Esophagus squamous epithelium (tissue), 5 donors: ENCODE data around the gene ZNF687. TPM values are rescaled to one million over a fixed set of nuclear protein-coding genes. Genes with fewer than 3 reads are reported as not detected.

Experiments used
- DNase-seq: peaks from one replicate; lab custom pipeline; 2025; lab: John Stamatoyannopoulos, UW
- H3K27ac ChIP-seq, 4 donors: fragments of 200-600 bp; sonication (generic); one replicate each; pipeline ENCODE4 v1.5.1; 2016 to 2019; ENCODE audit warnings: mild to moderate bottlenecking in 1 of 4
- H3K27me3 ChIP-seq, 4 donors: fragments of 200-600 bp; sonication (generic); 1 replicate in 3 of 4; 2 replicates in 1 of 4; pipeline versions ENCODE4 v1.5.1 to v1.6.0; 2017 to 2021; ENCODE audit warnings: antibody characterized with exemption in 1 of 4
- H3K36me3 ChIP-seq, 3 donors: fragments of 200-600 bp; sonication (generic); one replicate each; pipeline ENCODE4 v1.5.1; 2016 to 2019
- H3K4me1 ChIP-seq, 3 donors: fragments of 200-600 bp; sonication (generic); one replicate each; pipeline ENCODE4 v1.5.1; 2017 to 2019
- H3K4me3 ChIP-seq, 4 donors: fragments of 200-600 bp; sonication (generic); 1 replicate in 3 of 4; 2 replicates in 1 of 4; pipeline ENCODE4 v1.5.1; 2016 to 2019; ENCODE audit warnings: mild to moderate bottlenecking in 2 of 4, moderate library complexity in 1 of 4
- H3K9me3 ChIP-seq, 3 donors: fragments of 200-600 bp; sonication (generic); one replicate each; pipeline ENCODE4 v1.5.1; 2016 to 2019
- POLR2A ChIP-seq, 4 donors: fragments of 450-650 bp; IDR thresholded peaks; one replicate each; pipeline ENCODE4 v1.6.1; 2017; ENCODE audit warnings: antibody characterized with exemption in 4 of 4, mild to moderate bottlenecking in 4 of 4, moderate library complexity in 3 of 4
- WGBS, 2 donors: methylation state at CpG; one replicate each; pipeline ENCODE4 v1.1.5; 2018; 5-methylcytosine and 5-hydroxymethylcytosine counted together
- intact Hi-C: fragments of 100-400 bp; cut with DNase I; formaldehyde crosslinking; loops from one replicate; pipeline ENCODE4 v1.15.0; 2022
- total RNA-seq, 4 donors: library from RNA; depleted of rRNA; stranded (reverse); fragments of >200 nt; gene quantifications; one replicate each; pipeline ENCODE4 v1.1.0, GENCODE V29; 2016
- TF ChIP-seq, protein P1 (sequence below), 6 experiments: fragments of 450-650 bp in 4 of 6; fragments of 200-600 bp in 2 of 6; sonication (generic) in 2 of 6; IDR thresholded peaks; one replicate each; pipeline ENCODE4 v1.5.1; 2016 to 2019; ENCODE audit warnings: antibody characterized with exemption in 6 of 6, mild to moderate bottlenecking in 4 of 6, moderate library complexity in 4 of 6
- donor health status: DM: yes; HTN: yes; CAD: no.

The ZNF687 gene
- total RNA-seq, 4 donors from 2014 or later, result 16.5 to 28.5 (median 18.3) TPM

DNA sequence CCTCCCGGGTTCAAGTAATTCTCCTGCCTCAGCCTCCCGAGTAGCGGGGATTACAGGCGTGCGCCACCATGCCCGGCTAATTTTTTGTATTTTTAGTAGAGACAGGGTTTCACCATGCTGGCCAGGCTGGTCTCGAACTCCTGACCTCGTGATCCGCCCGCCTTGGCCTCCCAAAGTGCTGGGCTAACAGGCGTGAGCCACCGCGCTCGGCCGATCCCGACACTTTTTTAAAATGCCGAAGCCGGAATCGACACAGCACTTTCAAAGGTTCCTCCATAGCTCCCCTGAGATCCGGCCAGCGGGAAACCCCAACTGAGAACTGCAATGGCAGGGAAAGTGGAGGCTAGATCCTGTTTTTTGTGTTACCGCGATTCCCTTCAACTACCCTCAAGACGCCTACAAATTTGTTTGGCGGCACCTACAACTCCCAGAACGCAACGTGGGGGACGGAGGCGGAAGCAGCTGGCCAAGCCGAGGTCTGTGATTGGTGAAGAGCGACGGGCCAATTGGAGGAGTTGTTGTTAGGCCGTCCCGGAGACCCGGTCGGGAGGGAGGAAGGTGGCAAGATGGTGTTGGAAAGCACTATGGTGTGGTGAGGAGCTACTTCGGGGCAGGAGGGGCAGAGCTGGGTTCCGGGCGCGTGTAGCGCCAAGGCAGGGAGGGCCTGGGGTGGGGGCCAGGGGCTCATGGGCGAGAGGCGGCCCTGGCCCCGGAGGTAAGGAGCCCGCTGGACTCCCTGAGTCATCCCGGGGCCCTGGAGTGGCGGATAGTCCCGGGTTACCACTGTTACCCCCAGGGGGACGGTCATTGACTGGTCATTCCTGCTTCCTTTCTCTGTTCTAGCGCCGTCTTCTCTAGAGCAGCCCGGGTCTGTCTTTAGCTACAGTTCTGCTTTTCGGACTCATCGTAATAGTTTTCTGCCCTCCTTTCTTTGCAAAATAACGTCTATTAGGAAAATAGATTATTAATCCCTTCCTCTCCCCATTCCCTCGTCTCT, 27.6 kb upstream of the ZNF687 start, which contains the start of gene PSMD4:
TSS of gene PSMD4 (plus strand) at position 518 of the 997 bp plus-strand sequence. CDS start at position 567, 49 bp downstream.
- H3K36me3 ChIP-seq, result peaks cover 0 to 10% (median 0%) of the 10 kb centered on the region in 3 donors
- no peaks in the 10 kb centered on the region for H3K9me3 ChIP-seq
- intact Hi-C loops, result loop anchor here (5.0 kb wide), 1 partner anchor 57 kb away; the partner anchor contains the start of gene PIP5K1A
- peak within 1 kb of the TSS; percentile 72 to 99 (median 86) for H3K4me3 ChIP-seq
- H3K27ac ChIP-seq, result peak within 1 kb of the TSS; percentile 89 to 96 (median 92)
- TF ChIP-seq, protein P1, sequence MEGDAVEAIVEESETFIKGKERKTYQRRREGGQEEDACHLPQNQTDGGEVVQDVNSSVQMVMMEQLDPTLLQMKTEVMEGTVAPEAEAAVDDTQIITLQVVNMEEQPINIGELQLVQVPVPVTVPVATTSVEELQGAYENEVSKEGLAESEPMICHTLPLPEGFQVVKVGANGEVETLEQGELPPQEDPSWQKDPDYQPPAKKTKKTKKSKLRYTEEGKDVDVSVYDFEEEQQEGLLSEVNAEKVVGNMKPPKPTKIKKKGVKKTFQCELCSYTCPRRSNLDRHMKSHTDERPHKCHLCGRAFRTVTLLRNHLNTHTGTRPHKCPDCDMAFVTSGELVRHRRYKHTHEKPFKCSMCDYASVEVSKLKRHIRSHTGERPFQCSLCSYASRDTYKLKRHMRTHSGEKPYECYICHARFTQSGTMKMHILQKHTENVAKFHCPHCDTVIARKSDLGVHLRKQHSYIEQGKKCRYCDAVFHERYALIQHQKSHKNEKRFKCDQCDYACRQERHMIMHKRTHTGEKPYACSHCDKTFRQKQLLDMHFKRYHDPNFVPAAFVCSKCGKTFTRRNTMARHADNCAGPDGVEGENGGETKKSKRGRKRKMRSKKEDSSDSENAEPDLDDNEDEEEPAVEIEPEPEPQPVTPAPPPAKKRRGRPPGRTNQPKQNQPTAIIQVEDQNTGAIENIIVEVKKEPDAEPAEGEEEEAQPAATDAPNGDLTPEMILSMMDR (IDR thresholded peaks at IDR 0.05), result peak in 2 of 6 experiments; percentile 9 to 14
- peak in 3 of 4 donors; percentile 65 to 91 (median 69) for TF ChIP-seq POLR2A (IDR thresholded peaks at IDR 0.05)
- H3K4me1 ChIP-seq, result peaks cover 9 to 41% (median 11%) of the 10 kb centered on the region in 3 donors
- 9 to 16% methylated on average over 31 to 34 of the region's 56 CpGs for WGBS, 2 donors
- peak; percentile 46 for DNase-seq
- H3K27me3 ChIP-seq, result no peaks in the 10 kb centered on the region

DNA sequence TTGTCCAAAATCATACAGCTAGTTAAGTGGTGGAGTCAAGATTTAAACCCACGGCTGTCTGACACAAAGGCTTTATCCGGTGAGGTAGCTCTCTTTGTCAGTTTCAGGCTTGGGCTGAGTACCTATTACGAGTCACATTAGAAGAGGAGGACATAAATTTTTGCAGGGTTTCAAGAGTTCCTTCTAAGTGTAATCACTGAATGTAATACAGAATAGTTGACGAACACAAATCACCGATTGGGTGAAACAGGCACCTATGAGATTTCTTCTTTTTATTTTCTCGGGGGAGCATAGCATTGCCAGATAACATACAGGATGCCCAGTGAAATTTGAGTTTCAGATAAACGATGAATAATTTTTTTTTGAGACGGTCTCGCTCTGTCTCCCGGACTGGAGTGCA, 26.7 kb upstream of the ZNF687 start:
- Histone ChIP-seq H3K27ac (peak overlapping the region; percentile 89 to 96 (median 92)), H3K27me3 (no peaks in the 10 kb centered on the region), H3K4me1 (peaks cover 9 to 48% (median 11%) of the 10 kb centered on the region in 3 donors), H3K4me3 (peak overlapping the region; percentile 72 to 99 (median 86)), H3K9me3 (no peaks in the 10 kb centered on the region), H3K36me3 (peaks cover 0 to 2% (median 0%) of the 10 kb centered on the region in 3 donors)
- 24 to 27% methylated on average over 10 of the region's 10 CpGs for WGBS, 2 donors
- no peak for DNase-seq
- intact Hi-C loops, result no loop called here
- TF ChIP-seq POLR2A (IDR thresholded peaks at IDR 0.05), result no peak
- TF ChIP-seq, protein P1 (IDR thresholded peaks at IDR 0.05), result no peak

DNA sequence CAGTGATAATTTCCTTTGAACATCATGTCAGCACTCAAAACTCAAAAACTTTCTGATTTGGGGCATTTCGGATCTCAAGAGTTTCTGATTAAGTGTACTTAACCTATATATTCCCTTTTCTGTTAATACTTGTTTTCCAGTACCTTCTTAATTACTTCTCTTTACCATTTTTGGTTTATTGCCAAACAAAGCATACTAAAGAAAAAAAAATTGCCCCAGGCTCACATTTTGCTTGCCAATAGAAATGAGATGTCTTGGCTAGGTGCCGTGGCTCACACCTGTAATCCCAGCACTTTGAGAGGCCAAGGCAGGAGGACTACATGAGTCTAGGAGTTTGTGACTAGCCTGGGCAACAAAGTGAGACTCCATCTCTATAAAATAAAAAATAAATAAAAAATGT, 22.7 kb upstream of the ZNF687 start:
- 41 to 63% methylated on average over 2 of the region's 2 CpGs for WGBS, 2 donors
- TF ChIP-seq POLR2A (IDR thresholded peaks at IDR 0.05), result no peak
- TF ChIP-seq, protein P1 (IDR thresholded peaks at IDR 0.05), result no peak
- DNase-seq, result no peak
- no peaks in the 10 kb centered on the region for H3K9me3 ChIP-seq
- H3K4me3 ChIP-seq, result no peak overlapping the region
- H3K27me3 ChIP-seq, result no peaks in the 10 kb centered on the region
- no peak overlapping the region for H3K27ac ChIP-seq
- H3K4me1 ChIP-seq, result peaks cover 7 to 43% (median 9%) of the 10 kb centered on the region in 3 donors
- intact Hi-C loops, result no loop called here
- H3K36me3 ChIP-seq, result peaks cover 5 to 28% (median 7%) of the 10 kb centered on the region in 3 donors

DNA sequence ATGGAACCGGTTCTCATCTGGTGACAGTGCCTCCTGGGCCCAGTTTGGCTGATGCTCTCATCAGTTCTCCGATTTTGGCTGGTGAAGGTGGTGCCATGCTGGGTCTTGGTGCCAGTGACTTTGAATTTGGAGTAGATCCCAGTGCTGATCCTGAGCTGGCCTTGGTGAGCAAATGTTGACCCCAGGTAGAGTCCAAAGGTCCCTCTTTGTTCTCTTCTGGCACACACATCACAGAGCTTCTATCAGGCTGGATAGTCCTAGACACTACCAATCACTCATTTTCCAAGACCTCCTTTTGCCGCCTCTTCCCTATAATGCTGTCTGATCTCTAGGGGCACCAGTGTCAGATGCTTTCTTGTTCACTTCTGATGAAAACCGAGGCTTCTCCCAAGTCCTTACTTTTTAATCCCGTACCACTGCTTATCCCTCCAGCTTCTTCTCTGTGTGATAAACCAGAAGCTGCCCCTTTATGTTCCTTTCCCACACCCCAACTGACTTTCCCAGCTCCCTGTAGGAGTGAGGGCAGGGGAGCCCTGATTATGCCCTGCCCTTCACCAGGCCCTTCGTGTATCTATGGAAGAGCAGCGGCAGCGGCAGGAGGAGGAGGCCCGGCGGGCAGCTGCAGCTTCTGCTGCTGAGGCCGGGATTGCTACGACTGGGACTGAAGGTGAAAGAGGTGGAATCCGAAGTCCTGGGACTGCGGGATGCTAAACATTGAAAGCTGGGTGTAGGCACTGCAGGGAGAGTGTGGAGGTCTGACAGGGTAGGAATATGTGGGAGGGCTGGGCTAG, 16.5 kb upstream of the ZNF687 start:
- no peaks in the 10 kb centered on the region for H3K27me3 ChIP-seq
- H3K27ac ChIP-seq, result no peak overlapping the region
- TF ChIP-seq, protein P1 (IDR thresholded peaks at IDR 0.05), result no peak
- no peak for TF ChIP-seq POLR2A (IDR thresholded peaks at IDR 0.05)
- intact Hi-C loops, result no loop called here
- H3K36me3 ChIP-seq, result peaks cover 32 to 86% (median 35%) of the 10 kb centered on the region in 3 donors
- DNase-seq, result no peak
- peaks cover 0 to 9% (median 0%) of the 10 kb centered on the region in 3 donors for H3K4me1 ChIP-seq
- H3K9me3 ChIP-seq, result no peaks in the 10 kb centered on the region
- WGBS, 2 donors, result 83 to 87% methylated on average over 9 to 11 of the region's 14 CpGs
- H3K4me3 ChIP-seq, result no peak overlapping the region
